Psoas muscle (tissue), 8 donors: Measurements from ENCODE around the gene GMEB2. TPM values are rescaled to one million over a fixed set of nuclear protein-coding genes. Genes with fewer than 3 reads are reported as not detected.
"Not testable (repeated sequence)": the region's sequence is repeated elsewhere in the genome, so short reads cannot be mapped to it uniquely, and the experiment has no call there.

Experiments
- ATAC-seq, 4 donors: fragments of 200-7000 bp; cut with Tn5 transposase; one replicate each; pipeline ENCODE4 v1.9.1; 2020; ENCODE audit warnings: moderate library complexity in 3 of 4, mild to moderate bottlenecking in 2 of 4
- DNase-seq, 2 donors: peaks; one replicate each; pipeline ENCODE4 v3.0.0-alpha.2; 2020
- H3K27ac ChIP-seq: fragments of 200-600 bp; one replicate; pipeline ENCODE4 v1.8.0; 2022
- H3K27me3 ChIP-seq, 3 donors: fragments of 200-600 bp in 1 of 3; one replicate each; pipeline versions ENCODE4 v1.6.1 to v1.8.0; 2013 to 2022; ENCODE audit warnings: low read length in 2 of 3, mild to moderate bottlenecking in 2 of 3, moderate library complexity in 1 of 3; ENCODE audit not compliant: insufficient read depth in 3 of 3
- H3K36me3 ChIP-seq, 2 donors: fragments of 200-600 bp in 1 of 2; one replicate each; pipeline versions ENCODE4 v1.6.1 to v1.8.0; 2013 to 2022; ENCODE audit warnings: low read depth in 1 of 2, mild to moderate bottlenecking in 1 of 2, moderate library complexity in 1 of 2; ENCODE audit not compliant: insufficient read depth in 1 of 2
- H3K4me1 ChIP-seq: fragments of 200-600 bp; one replicate; pipeline ENCODE4 v1.8.0; 2022
- H3K4me3 ChIP-seq: fragments of 200-600 bp; one replicate; pipeline ENCODE4 v1.8.0; 2022; ENCODE audit warnings: mild to moderate bottlenecking
- H3K9me3 ChIP-seq: fragments of 200-600 bp; one replicate; pipeline ENCODE4 v1.8.0; 2022
- CTCF ChIP-seq: fragments of 200-600 bp; IDR thresholded peaks from one replicate; pipeline ENCODE4 v1.8.0; 2022; ENCODE audit warnings: antibody characterized with exemption
- WGBS, 3 donors: extraction: QIAGEN DNeasy Blood & Tissue Kit; methylation state at CpG; one replicate each; pipeline versions ENCODE4 v1.1.6 to v1.1.7; 2013; 5-methylcytosine and 5-hydroxymethylcytosine counted together
- intact Hi-C, 2 donors: fragments of 100-400 bp; cut with DNase I; formaldehyde crosslinking; loops; one replicate each; pipeline versions ENCODE4 v1.11.0 to v1.14.2; 2022
- long read RNA-seq, 2 donors: library from polyadenylated mRNA; unstranded; transcript quantifications; one replicate each; pipeline ENCODE4 v2.0.0, GENCODE V29; 2021
- polyA plus RNA-seq, 3 donors: library from polyadenylated mRNA; stranded (reverse); fragments of 200-250 nt; gene quantifications; one replicate each; pipeline ENCODE4 v1.2.3, GENCODE V29; 2013
- total RNA-seq, 4 donors: library from RNA; stranded (reverse); fragmentation: NEBNext Ultra II Directional in 2 of 4; extraction: Animal tissue kit (Norgen Biotek cat#: 25700) in 2 of 4; gene quantifications; one replicate each; pipeline versions ENCODE4 v1.2.1 to v1.2.4, GENCODE V29; 2021 to 2023
- donor health status: healthy with polysubstance abuse.
- donor health status: DM: no; HTN: no; CAD: no; lungs with moderate emphysema.
- donor health status: Bipolar disorder and iron deficiency.
- donor health status: healthy.
- donor health status: DM: yes; HTN: yes; CAD: no.
- donor health status: DM: no; HTN: no; CAD: no.
- donor health status: DM: no; HTN: no; CAD: no.
- donor health status: DM: yes; HTN: yes; CAD: no.

The GMEB2 gene
- total RNA-seq (10 to 100 TPM in 1 of 4 donors, 1 to 10 TPM in 3; 5.4 to 10.1 (median 7.8) TPM), polyA plus RNA-seq (1 to 10 TPM; 6.9 to 8.7 (median 8.5) TPM)
- long read RNA-seq, donor 1, full-length matches to known transcripts, result 10 of 23 reads
- long read RNA-seq, donor 1, partial matches to known transcripts, result 9 of 23 reads
- long read RNA-seq, donor 1, other reads (novel, unspliced or antisense), result 4 of 23 reads
- long read RNA-seq, donor 2, full-length matches to known transcripts, result 14 of 35 reads
- long read RNA-seq, donor 2, partial matches to known transcripts, result 15 of 35 reads
- long read RNA-seq, donor 2, other reads (novel, unspliced or antisense), result 6 of 35 reads

- Histone ChIP-seq H3K9me3 (no peaks in the 10 kb centered on the region), H3K4me3 (peak within 1 kb of the TSS; percentile 99), H3K27ac (peak within 1 kb of the TSS; percentile 96), H3K4me1 (peaks cover 15% of the 10 kb centered on the region), H3K36me3 (no peaks in the 10 kb centered on the region), H3K27me3 (no peaks in the 10 kb centered on the region)
- DNase-seq (peak; percentile 83 to 89), ATAC-seq (peak; percentile 50 to 67 (median 57))
- TF ChIP-seq CTCF, result no peak
- 0 to 1% (median 1%) methylated on average over 36 to 111 of the region's 114 CpGs for WGBS, 3 donors
- intact Hi-C loops, result no loop called here
Measured at GRCh38 chr20:63626424-63627128, at the start of gene GMEB2. GMEB2 (minus strand) TSS chr20:63627101; CDS start chr20:63619397, 7,704 bp downstream.

GRCh38 chr20:63675681-63676368 lies 48.9 kb upstream of the GMEB2 start:
- intact Hi-C loops, result no loop called here
- H3K9me3 ChIP-seq, result no peaks in the 10 kb centered on the region
- WGBS, 3 donors, result 93 to 94% (median 93%) methylated on average over 20 of the region's 20 CpGs
- no peak for DNase-seq
- no peak overlapping the region for H3K27ac ChIP-seq
- H3K4me3 ChIP-seq, result no peak overlapping the region
- H3K36me3 ChIP-seq, result peaks cover 3 to 76% of the 10 kb centered on the region in 2 donors
- H3K4me1 ChIP-seq, result no peaks in the 10 kb centered on the region
- ATAC-seq, result no peak
- H3K27me3 ChIP-seq, result no peaks in the 10 kb centered on the region
- no peak for TF ChIP-seq CTCF

- ATAC-seq (no peak), DNase-seq (no peak)
- no peaks in the 10 kb centered on the region for H3K9me3 ChIP-seq
- WGBS, 3 donors, result 90 to 98% (median 97%) methylated on average over 11 to 14 of the region's 14 CpGs
- H3K36me3 ChIP-seq, result peaks cover 3 to 62% of the 10 kb centered on the region in 2 donors
- no peak overlapping the region for H3K27ac ChIP-seq
- H3K27me3 ChIP-seq, result no peaks in the 10 kb centered on the region
- TF ChIP-seq CTCF, result no peak
- H3K4me1 ChIP-seq, result no peaks in the 10 kb centered on the region
- intact Hi-C loops, result no loop called here
- no peak overlapping the region for H3K4me3 ChIP-seq
Measured at GRCh38 chr20:63673951-63674350, 47.0 kb upstream of the GMEB2 start.

GRCh38 chr20:63672666-63673065 lies 45.8 kb upstream of the GMEB2 start:
- H3K36me3 ChIP-seq, result peaks cover 3 to 65% of the 10 kb centered on the region in 2 donors
- no peaks in the 10 kb centered on the region for H3K9me3 ChIP-seq
- TF ChIP-seq CTCF, result no peak
- no peak for DNase-seq
- H3K4me3 ChIP-seq, result no peak overlapping the region
- 87 to 95% (median 91%) methylated on average over 9 to 10 of the region's 10 CpGs for WGBS, 3 donors
- intact Hi-C loops, result no loop called here
- no peaks in the 10 kb centered on the region for H3K27me3 ChIP-seq
- H3K27ac ChIP-seq, result no peak overlapping the region
- no peaks in the 10 kb centered on the region for H3K4me1 ChIP-seq
- ATAC-seq, result no peak

- H3K27ac ChIP-seq, DNase-seq, H3K9me3 ChIP-seq, H3K27me3 ChIP-seq, ATAC-seq, intact Hi-C loops, H3K4me1 ChIP-seq, H3K4me3 ChIP-seq: not testable (repeated sequence)
- 94 to 95% (median 94%) methylated on average over 12 of the region's 12 CpGs for WGBS, 3 donors
- H3K36me3 ChIP-seq, result peaks cover 6 to 66% of the 10 kb centered on the region in 2 donors
Measured at GRCh38 chr20:63671695-63672094, 44.8 kb upstream of the GMEB2 start.
